Left ventricle myocardium inferior (tissue), 1 donor: Measurements from ENCODE around the gene NBPF6. TPM values are rescaled to one million over a fixed set of nuclear protein-coding genes. Genes with fewer than 3 reads are reported as not detected.
"Not testable (repeated sequence)": the region's sequence is repeated elsewhere in the genome, so short reads cannot be mapped to it uniquely, and the experiment has no call there.

Experiments used
- DNase-seq: peaks from one replicate; pipeline ENCODE4 v3.0.0-alpha.2; 2020
- H3K27ac ChIP-seq: fragments of 200-600 bp; replicated peaks from 2 replicates; pipeline ENCODE4 v1.8.0; 2021
- H3K27me3 ChIP-seq: fragments of 200-600 bp; 2 replicates; pipeline ENCODE4 v1.8.0; 2021; ENCODE audit warnings: low read depth
- H3K36me3 ChIP-seq: fragments of 200-600 bp; 2 replicates; pipeline ENCODE4 v1.8.0; 2021
- H3K4me1 ChIP-seq: fragments of 200-600 bp; 2 replicates; pipeline ENCODE4 v1.8.0; 2021
- H3K4me3 ChIP-seq: fragments of 200-600 bp; 2 replicates; pipeline ENCODE4 v1.8.0; 2021; ENCODE audit warnings: mild to moderate bottlenecking, moderate library complexity
- H3K9me3 ChIP-seq: fragments of 200-600 bp; replicated peaks from 2 replicates; pipeline ENCODE4 v1.8.0; 2021
- CTCF ChIP-seq: fragments of 200-600 bp; IDR thresholded peaks from 2 replicates; pipeline ENCODE4 v1.8.0; 2021; ENCODE audit warnings: antibody characterized with exemption, mild to moderate bottlenecking, borderline replicate concordance
- intact Hi-C: fragments of 100-400 bp; cut with micrococcal nuclease; formaldehyde crosslinking; loops from one replicate; pipeline ENCODE4 v1.11.0; 2022
- total RNA-seq: library from RNA; stranded (reverse); fragmentation: NEBNext Ultra II Directional; extraction: Animal tissue kit (Norgen Biotek cat#: 25700); gene quantifications from one replicate; pipeline ENCODE4 v1.2.1, GENCODE V29; 2021
- donor health status: DM: no; HTN: yes; CAD: no; lungs with severe emphysema.

Gene NBPF6
- total RNA-seq, 1 donor from 2014 or later, result not detected

DNA sequence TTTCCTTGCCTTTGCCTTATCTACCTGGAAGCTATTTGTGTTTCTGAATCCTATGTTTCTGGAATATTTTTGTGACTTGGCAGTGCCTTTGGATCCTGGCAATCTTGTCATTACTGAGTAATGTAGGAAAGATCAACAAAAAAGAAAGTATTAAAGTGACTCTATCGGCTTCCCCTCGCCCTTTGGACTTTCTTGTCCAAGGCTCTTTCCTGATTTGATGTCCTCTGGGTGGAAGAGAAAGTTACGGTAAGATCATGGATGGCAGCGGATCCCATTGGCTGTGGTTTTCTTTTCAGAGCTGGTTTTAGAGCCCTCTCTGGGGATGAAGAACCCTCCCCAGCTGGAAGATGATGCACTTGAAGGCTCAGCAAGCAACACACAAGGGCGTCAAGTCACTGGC is 17.0 kb downstream of the NBPF6 start:
- H3K27ac ChIP-seq, intact Hi-C loops, H3K9me3 ChIP-seq, H3K36me3 ChIP-seq, H3K4me3 ChIP-seq, DNase-seq, H3K4me1 ChIP-seq, H3K27me3 ChIP-seq: not testable (repeated sequence)

- DNase-seq, H3K4me3 ChIP-seq, H3K36me3 ChIP-seq, H3K4me1 ChIP-seq, H3K27ac ChIP-seq, H3K9me3 ChIP-seq, intact Hi-C loops: not testable (repeated sequence)
- peaks cover 11% of the 10 kb centered on the region for H3K27me3 ChIP-seq
Measured at GRCh38 chr1:108470750-108471149, 20.6 kb downstream of the NBPF6 start.

- H3K9me3 ChIP-seq, result peaks cover 18% of the 10 kb centered on the region
- H3K27ac ChIP-seq, H3K27me3 ChIP-seq, DNase-seq, H3K4me3 ChIP-seq, H3K36me3 ChIP-seq, H3K4me1 ChIP-seq, intact Hi-C loops: not testable (repeated sequence)
Measured at GRCh38 chr1:108474516-108474915, 24.4 kb downstream of the NBPF6 start.

DNA sequence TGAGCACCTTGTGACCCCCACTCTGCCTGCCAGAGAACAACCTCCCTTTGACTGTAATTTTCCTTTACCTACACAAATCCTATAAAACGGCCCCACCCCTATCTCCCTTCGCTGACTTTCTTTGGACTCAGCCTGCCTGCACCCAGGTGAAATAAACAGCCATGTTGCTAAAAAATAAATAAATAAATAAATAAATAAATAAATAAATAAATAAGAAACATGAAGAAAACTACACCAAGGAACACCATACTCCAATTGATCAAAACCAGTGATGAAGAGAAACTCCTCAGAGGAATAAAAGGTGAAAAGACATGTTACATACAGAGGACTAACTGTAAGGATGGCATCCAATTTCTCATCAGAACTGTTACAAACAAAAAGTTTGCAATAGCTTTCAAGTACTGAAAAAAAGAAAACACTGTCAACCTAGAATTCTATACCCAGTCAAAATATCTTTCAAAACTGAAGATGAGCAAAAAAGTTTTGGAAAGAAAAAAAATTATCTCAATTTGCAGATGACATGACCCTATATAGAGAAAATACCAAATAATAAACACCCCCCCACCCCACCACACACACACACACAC is 28.4 kb downstream of the NBPF6 start:
- intact Hi-C loops, result no loop called here
- peaks cover 27% of the 10 kb centered on the region for H3K9me3 ChIP-seq

GRCh38 chr1:108482708-108483107 is 32.6 kb downstream of the NBPF6 start:
- Histone ChIP-seq H3K36me3 (no peaks in the 10 kb centered on the region), H3K4me1 (no peaks in the 10 kb centered on the region), H3K4me3 (no peak overlapping the region), H3K27me3 (peaks cover 5% of the 10 kb centered on the region), H3K9me3 (peaks cover 45% of the 10 kb centered on the region), H3K27ac (no peak overlapping the region)
- intact Hi-C loops, result no loop called here
- no peak for TF ChIP-seq CTCF
- no peak for DNase-seq

More for the DNA sequence above, 28.4 kb downstream of the NBPF6 start:
- peaks cover 5% of the 10 kb centered on the region for H3K27me3 ChIP-seq
- no peak overlapping the region for H3K4me3 ChIP-seq
- no peak overlapping the region for H3K27ac ChIP-seq
- TF ChIP-seq CTCF, result no peak
- H3K4me1 ChIP-seq, result no peaks in the 10 kb centered on the region
- DNase-seq, result no peak
- no peaks in the 10 kb centered on the region for H3K36me3 ChIP-seq

DNA sequence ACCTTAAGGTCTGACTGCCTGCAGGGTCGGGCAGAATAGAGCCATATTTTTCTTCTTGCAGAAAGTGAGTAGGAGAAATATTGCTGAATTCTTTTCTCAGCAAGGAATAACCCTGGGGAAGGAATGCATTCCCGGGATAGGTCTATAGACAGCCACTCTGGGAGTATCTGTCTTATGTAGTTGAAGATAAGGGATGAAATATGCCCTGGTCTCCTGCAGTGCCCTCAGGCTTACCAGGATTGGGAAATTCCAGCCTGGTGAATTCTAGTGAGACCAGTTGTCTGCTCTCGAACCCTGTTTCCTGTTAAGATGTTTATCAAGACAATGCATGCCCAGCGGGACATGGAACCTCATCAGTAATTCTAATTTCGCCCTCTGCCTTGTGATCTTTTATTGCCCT is 35.8 kb downstream of the NBPF6 start:
- H3K4me3 ChIP-seq, DNase-seq, H3K36me3 ChIP-seq, H3K4me1 ChIP-seq, intact Hi-C loops, H3K27me3 ChIP-seq, H3K27ac ChIP-seq: not testable (repeated sequence)
- H3K9me3 ChIP-seq, result peaks cover 19% of the 10 kb centered on the region

DNA sequence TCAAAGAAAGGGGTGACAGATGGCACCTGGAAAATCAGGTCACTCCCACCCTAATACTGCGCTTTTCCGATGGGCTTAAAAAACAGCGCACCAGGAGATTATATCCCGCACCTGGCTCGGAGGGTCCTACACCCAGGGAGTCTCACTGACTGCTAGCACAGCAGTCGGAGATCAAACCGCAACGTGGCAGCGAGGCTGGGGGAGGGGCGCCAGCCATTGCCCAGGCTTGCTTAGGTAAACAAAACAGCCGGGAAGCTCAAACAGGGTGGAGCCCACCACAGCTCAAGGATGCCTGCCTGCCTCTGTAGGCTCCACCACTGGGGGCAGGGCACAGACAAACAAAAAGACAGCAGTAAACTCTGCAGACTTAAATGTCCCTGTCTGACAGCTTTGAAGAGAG is 36.6 kb downstream of the NBPF6 start:
- intact Hi-C loops, H3K27me3 ChIP-seq, H3K4me1 ChIP-seq, DNase-seq, H3K4me3 ChIP-seq, H3K27ac ChIP-seq, H3K36me3 ChIP-seq: not testable (repeated sequence)
- peaks cover 19% of the 10 kb centered on the region for H3K9me3 ChIP-seq

- intact Hi-C loops, H3K9me3 ChIP-seq, H3K27me3 ChIP-seq, H3K4me3 ChIP-seq, H3K36me3 ChIP-seq, DNase-seq, H3K4me1 ChIP-seq, H3K27ac ChIP-seq: not testable (repeated sequence)
Measured at GRCh38 chr1:108495008-108495407, 44.9 kb downstream of the NBPF6 start.

- H3K9me3 ChIP-seq, intact Hi-C loops, H3K4me3 ChIP-seq, H3K27ac ChIP-seq, H3K36me3 ChIP-seq, H3K4me1 ChIP-seq, DNase-seq, H3K27me3 ChIP-seq: not testable (repeated sequence)
Measured at GRCh38 chr1:108496856-108497255, 46.7 kb downstream of the NBPF6 start.
